NCI-H1417 (cell line): ENCODE results near the gene COL4A6.

Experiments
- DNase-seq, 3 experiments: peaks; one replicate each; lab custom pipeline; 2025; lab: John Stamatoyannopoulos, UW

The COL4A6 gene

GRCh38 chrX:108159028-108159670 is 279.1 kb downstream of the COL4A6 start:
- DNase-seq = no peak

DNA sequence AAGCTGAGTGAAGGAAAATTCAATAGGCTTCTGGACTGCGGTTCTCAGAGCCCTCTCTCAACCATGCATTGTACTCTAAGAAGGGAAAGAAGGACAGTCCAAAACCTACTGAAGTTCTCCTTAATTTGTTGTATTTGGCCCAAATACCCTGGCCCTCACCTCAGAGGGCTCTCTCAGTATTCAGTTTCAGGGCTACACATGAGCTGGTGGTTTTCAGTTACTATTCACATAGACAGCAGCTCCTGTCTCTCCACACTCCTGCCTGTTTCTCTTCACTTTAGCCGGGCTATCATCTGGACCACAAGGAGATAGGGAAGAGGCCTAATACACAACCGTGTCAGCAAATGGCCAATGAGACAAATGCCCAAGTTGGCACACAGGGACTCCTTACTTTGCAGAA is 280.6 kb downstream of the COL4A6 start:
- DNase-seq = no peak

DNA sequence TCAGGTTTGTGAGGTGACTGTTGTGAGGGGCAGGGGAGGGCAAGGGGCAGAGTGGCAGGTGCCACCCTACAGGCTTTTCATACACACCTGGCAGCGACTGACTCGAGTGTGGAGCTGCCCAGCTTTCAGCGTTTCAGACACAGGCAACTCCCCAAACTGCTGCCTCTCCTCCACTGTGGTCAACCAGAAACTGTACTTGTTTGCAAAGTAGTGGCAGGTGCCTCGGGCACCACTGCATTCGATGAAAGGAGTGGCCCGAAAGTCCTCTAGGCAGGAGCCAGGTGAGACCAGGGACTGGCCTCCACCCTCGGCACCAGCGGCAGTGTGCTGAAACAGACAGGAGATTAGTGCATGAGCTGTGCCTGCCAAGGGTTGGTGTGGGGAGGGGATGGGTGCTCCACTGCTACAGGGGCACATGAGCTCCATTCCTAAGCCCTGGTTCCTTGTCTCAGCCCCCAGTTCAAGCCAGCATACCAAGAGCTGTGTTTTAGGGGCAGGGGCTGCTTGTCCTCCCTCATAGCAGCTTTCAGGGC is 281.2 kb downstream of the COL4A6 start:
- DNase-seq = no peak

GRCh38 chrX:108156082-108156481 is 282.1 kb downstream of the COL4A6 start:
- DNase-seq = no peak

DNA sequence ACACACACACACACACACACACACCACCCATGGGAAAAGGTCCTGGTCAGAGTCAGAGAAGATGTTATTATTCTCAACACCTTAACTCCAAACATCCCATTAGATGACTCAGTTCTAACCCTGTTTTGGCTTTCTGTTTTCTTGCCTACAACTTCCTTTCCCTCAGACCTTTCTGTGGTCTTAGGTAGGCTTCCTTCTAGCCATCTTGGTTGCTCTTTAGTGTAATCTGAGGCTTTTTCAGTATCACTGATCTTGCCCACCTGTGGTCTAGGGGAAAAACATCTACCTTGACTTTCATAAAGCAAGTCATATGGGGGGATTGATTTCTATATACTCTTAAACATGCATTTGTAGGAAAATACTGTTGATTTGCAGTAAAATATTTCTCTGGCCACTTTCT is 289.7 kb downstream of the COL4A6 start:
- no peak for DNase-seq

DNA sequence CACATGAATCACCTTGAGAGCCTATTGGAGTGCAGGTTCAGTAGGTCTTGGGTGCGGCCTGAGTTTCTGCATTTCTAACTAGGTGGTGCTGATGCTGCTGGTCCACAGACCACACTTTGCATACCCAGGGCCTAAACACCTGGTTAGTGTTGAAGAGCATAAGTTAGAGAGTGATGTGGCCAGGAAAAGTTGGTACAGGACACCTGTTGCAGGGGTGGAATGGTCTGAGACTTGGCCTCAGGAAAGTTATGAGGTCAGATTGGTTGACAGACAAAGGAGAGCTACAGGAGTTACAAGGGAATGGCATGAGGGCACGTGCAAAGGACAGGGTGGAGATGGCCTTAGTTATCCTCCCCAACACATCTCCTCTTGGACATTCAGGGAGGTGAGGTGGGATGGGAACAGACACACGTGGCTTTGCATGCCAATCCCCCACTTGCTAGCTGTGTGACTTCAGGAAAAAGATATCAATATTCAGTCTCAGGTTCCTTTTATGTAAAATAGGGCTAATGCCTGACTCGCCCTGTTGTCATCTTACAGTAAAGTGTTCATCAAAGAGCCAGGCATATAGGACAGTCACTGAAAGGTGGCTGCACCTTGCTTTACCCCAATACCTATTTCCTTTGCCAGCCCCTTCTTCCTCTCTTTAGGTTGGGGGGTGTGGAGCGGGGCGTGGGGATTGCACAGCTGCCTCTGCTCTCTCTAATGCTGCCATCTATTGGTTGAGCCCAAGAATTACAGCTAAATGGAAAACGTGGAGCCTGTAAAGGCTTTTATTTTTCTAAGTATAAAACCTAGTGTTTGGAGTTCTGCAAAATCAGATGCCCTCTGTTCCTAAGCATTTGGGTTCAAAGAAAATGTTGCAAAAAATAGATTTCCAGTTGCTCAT is 299.2 kb downstream of the COL4A6 start:
- peak in 1 of 3 experiments; percentile 13 for DNase-seq

DNA sequence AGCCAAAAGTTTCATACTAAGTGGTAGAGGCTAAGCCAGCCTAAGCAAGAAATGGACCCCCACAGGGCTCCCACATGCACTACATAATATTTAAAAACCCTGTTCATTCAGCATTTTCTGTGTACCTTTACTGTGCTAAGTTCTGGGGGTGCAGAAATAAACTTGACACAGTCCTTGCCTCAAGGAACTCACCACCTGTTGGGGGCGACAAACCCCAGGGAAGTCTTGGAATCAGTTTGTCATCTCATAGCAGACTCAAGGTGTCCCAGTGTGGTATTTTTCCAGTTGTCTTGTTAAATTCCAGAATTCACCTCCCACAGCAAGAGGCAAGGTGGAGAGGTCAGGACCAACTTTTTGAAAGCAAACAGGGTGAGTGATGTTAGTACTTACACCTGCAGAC is 303.5 kb downstream of the COL4A6 start:
- DNase-seq = no peak

- no peak for DNase-seq
These were observed 305.3 kb downstream of the COL4A6 start for GRCh38 chrX:108132876-108133275.

DNA sequence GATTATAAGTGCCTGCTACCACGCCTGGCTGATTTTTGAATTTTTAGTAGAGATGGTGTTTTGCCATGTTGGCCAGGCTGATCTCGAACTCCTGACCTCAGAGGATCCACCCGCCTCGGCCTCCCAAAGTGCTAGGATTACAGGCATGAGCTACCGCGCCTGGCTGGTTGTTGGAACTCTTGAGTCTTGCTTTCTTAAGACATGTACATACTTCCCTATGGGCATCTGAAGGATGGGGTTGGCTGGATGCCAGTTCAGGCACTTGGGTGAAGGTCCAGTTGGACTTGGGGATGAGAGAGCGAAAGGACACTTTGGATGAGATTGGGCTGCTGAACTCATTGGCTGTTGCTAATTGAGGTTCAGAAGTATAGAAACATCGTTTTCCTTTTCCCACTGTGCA is 306.2 kb downstream of the COL4A6 start:
- no peak for DNase-seq

GRCh38 chrX:108131471-108131870 is 306.8 kb downstream of the COL4A6 start:
- no peak for DNase-seq

DNA sequence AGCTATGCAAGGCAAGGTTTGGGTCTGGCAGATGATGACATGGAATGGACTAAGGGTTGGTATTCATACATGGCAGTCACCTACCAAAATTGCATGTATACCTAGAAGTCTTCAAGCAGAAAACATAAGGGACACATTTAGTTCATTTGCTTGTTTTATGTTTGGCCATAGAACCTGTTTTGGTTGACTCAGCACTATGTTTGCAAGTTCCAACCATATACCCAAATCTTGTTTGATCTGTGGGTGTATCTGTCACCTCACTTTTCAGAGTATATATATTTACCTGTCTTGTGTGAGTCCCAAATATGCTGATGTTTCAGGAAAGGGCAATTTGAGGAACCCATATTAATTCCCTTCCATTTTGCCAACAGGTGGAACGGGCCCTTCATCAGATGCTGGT is 307.3 kb downstream of the COL4A6 start:
- no peak for DNase-seq

- DNase-seq = no peak
These were observed 311.1 kb downstream of the COL4A6 start for GRCh38 chrX:108127152-108127551.

GRCh38 chrX:108126661-108127060 is 311.6 kb downstream of the COL4A6 start:
- no peak for DNase-seq

DNA sequence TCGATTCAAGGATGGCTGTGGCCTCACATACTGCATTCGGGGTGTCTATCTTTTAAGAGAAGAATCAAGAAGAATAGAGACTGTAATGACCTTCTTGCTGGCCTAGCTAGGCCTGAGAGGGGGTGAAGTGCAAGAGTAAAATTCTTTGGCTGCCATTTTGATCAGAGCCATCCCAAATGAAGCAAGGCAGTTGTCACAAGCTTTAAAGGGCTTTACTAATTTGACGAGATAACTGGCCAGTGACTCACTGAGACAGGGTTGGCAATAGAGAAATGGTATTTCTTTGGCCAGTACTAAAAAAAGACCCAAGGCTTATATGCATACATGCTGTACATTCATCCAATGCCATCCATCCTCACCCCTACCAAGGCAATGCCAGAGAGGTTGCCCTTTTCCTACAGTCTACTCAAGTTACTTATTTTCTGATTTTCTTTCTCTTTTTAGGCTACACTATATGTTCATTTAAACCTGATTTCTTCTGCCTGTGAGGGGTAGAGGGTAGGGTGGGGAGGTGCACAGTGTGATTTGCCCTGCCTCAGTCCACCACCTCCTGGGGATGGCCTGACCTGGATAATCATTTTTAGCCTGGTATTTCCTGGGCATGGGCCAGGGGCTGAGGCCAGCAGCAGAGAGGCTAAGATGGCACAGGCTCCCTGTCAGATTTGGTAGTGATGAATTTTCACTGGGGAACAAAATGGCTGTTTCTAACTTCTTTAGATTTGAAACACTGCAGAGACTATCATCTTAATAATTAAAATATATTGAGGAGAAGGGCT is 314.4 kb downstream of the COL4A6 start:
- DNase-seq = no peak

- no peak for DNase-seq
These were observed 315.5 kb downstream of the COL4A6 start for GRCh38 chrX:108122748-108123147.

DNA sequence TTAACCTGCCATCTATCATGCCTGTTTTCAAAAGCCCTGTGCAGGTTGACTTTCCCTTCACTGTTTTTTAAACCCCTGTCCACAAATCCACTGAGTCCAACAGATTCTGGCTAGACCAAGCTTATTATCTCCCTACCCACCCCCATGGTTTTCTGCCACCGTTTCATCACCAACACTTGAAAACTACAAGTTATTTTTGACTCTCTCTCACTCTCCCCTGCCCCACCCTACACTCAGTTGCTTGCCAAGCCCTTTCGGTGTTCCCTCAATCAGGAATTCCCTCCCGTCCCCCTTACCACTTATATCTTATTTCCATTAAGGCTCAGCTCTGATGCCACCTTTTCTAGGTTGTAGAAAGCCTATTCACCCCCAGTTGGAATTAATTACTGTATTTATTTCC is 316.9 kb downstream of the COL4A6 start:
- DNase-seq = no peak

DNA sequence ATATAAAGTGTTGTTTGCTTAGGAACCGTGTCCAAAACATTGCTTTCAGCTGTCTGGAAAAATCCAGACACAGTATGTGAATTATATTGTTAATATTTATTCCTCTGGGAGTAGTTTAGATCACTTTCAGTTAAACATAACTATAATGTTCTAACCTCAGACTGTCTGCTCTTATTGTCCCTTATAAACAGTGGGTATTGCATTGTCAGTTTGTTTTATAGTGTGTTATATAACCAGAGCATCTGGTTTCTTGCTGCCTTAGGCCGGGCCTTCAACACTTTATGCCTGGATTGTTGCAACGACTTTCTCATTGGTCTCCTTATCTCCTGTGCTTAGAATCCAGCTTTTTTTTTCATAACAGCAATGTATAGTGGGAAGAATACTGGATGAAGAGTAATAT is 320.2 kb downstream of the COL4A6 start:
- no peak for DNase-seq

GRCh38 chrX:108114541-108114940 is 323.7 kb downstream of the COL4A6 start:
- DNase-seq = no peak
